DMS53 treated with DMSO at 0.1 percent for 48 hours (cell line): ENCODE measurements around the gene PADI1.

Experiments
- DNase-seq: peaks from one replicate; lab custom pipeline; 2025; ENCODE audit not compliant: unreplicated experiment; lab: John Stamatoyannopoulos, UW

The PADI1 gene

DNA sequence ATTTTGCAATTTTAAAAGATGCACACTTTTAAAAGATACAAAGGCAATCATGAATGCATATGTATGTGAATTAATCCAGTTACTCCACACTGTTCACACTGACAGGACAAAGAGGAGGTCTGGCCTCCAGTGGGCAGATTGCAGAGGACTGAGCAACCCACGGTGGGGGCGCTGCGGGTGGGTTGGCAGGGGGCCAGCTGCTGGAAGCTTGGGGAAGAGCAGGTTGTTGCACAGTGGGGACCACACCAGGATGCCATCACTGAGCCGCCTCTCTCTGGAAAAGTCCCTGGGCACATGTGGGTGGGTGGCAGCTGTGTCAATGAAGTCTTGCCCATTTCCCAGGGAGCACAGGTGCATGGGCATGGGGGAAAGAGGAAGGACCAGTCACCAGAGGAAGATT, 90.4 kb downstream of the PADI1 start:
- DNase-seq = no peak
